SK-N-SH (cell line): ENCODE results near the gene CDX1. TPM values are rescaled to one million over a fixed set of nuclear protein-coding genes. Genes with fewer than 3 reads are reported as not detected.

ENCODE experiments used
- CTCF ChIA-PET: fragments of 300-600, 350-600 bp; formaldehyde crosslinking; extraction: SDS; loops from one replicate; lab custom pipeline; 2021; lab: Yijun Ruan, JAX
- POLR2A ChIA-PET: fragments of 350-600 bp; sonication (Branson Sonifier 250); formaldehyde crosslinking; extraction: SDS; loops from one replicate; lab custom pipeline; 2020; ENCODE audit warnings: antibody characterized with exemption, inconsistent platforms; lab: Yijun Ruan, JAX
- DNase-seq: peaks from one replicate; pipeline ENCODE4 v3.0.0; 2012
- H2AFZ ChIP-seq: fragments of 200-600 bp; sonication (generic); 2 replicates; pipeline ENCODE4 v1.8.1; 2016; ENCODE audit warnings: antibody characterized with exemption, mild to moderate bottlenecking, low read depth
- H3F3A ChIP-seq: fragments of 200-600 bp; sonication (generic); replicated peaks from 2 replicates; pipeline ENCODE3; 2016; ENCODE audit warnings: antibody characterized with exemption, mild to moderate bottlenecking; ENCODE audit not compliant: insufficient read depth
- H3K27ac ChIP-seq, 2 experiments: fragments of 200-500 bp in 1 of 2; fragments of 200-600 bp in 1 of 2; sonication (Bioruptor generic) in 1 of 2; sonication (generic), shearing (Covaris generic) in 1 of 2; 2 replicates each; pipeline versions ENCODE4 v1.5.1 to v1.6.1; 2014 to 2016; ENCODE audit warnings: low read depth in 2 of 2, inconsistent platforms in 1 of 2, low read length in 1 of 2, mild to moderate bottlenecking in 1 of 2, mixed read lengths in 1 of 2
- H3K27me3 ChIP-seq: fragments of 200-600 bp; sonication (generic), shearing (Covaris generic); 2 replicates; pipeline ENCODE4 v1.6.1; 2016; ENCODE audit warnings: mixed run types; ENCODE audit not compliant: insufficient read depth
- H3K36me3 ChIP-seq, 2 experiments: fragments of 200-500 bp in 1 of 2; fragments of 200-600 bp in 1 of 2; sonication (Bioruptor generic) in 1 of 2; sonication (generic) in 1 of 2; replicated peaks in 1 of 2; 2 replicates each; pipeline versions ENCODE3 to v1.5.1; 2014 to 2016; ENCODE audit warnings: low read length in 1 of 2, mild to moderate bottlenecking in 1 of 2; ENCODE audit not compliant: insufficient read depth in 2 of 2, control insufficient read depth in 1 of 2
- H3K4me1 ChIP-seq, 2 experiments: fragments of 200-500 bp in 1 of 2; fragments of 200-600 bp in 1 of 2; sonication (Bioruptor generic) in 1 of 2; sonication (generic), shearing (Covaris generic) in 1 of 2; 2 replicates each; pipeline versions ENCODE4 v1.5.1 to v1.6.1; 2014 to 2016; ENCODE audit warnings: low read depth in 1 of 2, low read length in 1 of 2, mixed run types in 1 of 2; ENCODE audit not compliant: insufficient read depth in 2 of 2, control insufficient read depth in 1 of 2
- H3K4me2 ChIP-seq: fragments of 200-600 bp; sonication (generic), shearing (Covaris generic); 2 replicates; pipeline ENCODE4 v1.6.1; 2017; ENCODE audit warnings: mixed run types
- H3K4me3 ChIP-seq, 2 experiments: fragments of 200-500 bp in 1 of 2; fragments of 200-600 bp in 1 of 2; sonication (Bioruptor generic) in 1 of 2; sonication (generic), shearing (Covaris generic) in 1 of 2; 2 replicates each; pipeline versions ENCODE4 v1.5.1 to v1.8.1; 2014 to 2016; ENCODE audit warnings: low read depth in 2 of 2, inconsistent platforms in 1 of 2, low read length in 1 of 2, mild to moderate bottlenecking in 1 of 2, mixed read lengths in 1 of 2, moderate library complexity in 1 of 2
- H3K79me2 ChIP-seq: fragments of 200-600 bp; sonication (generic); 2 replicates; pipeline ENCODE4 v1.8.1; 2017; ENCODE audit warnings: mild to moderate bottlenecking; ENCODE audit not compliant: insufficient read depth
- H3K9ac ChIP-seq: fragments of 200-600 bp; sonication (generic); 2 replicates; pipeline ENCODE4 v1.6.1; 2017; ENCODE audit warnings: mixed run types
- H3K9me2 ChIP-seq: fragments of 200-600 bp; sonication (generic); 2 replicates; pipeline ENCODE4 v1.6.1; 2017; ENCODE audit warnings: mixed run types
- H3K9me3 ChIP-seq: fragments of 200-600 bp; sonication (generic); 2 replicates; pipeline ENCODE4 v1.6.1; 2017; ENCODE audit warnings: mixed run types, mild to moderate bottlenecking, moderate library complexity
- H4K20me1 ChIP-seq: fragments of 200-600 bp; sonication (generic); 2 replicates; pipeline ENCODE4 v1.6.1; 2017; ENCODE audit warnings: mild to moderate bottlenecking, mixed run types; ENCODE audit not compliant: insufficient read depth
- CHD2 ChIP-seq: fragments of 150-350 bp; IDR thresholded peaks from 2 replicates; pipeline ENCODE4 v1.6.1; 2018; ENCODE audit warnings: low read length; ENCODE audit not compliant: partially characterized antibody
- EP300 ChIP-seq, 2 experiments: IDR thresholded peaks; 2 replicates each; pipeline versions ENCODE4 v1.4.0 to v1.6.1; 2012; ENCODE audit warnings: borderline replicate concordance in 1 of 2, low read depth in 1 of 2, low read length in 1 of 2
- FOSL2 ChIP-seq: IDR thresholded peaks from 2 replicates; pipeline ENCODE4 v1.4.0; 2012; ENCODE audit warnings: low read depth, mild to moderate bottlenecking, moderate library complexity, borderline replicate concordance
- FOXJ3 ChIP-seq: sonication (generic); formaldehyde crosslinking; IDR thresholded peaks from 2 replicates; pipeline ENCODE4 v1.5.1; 2020; ENCODE audit warnings: mild to moderate bottlenecking, missing genetic modification reagents
- GABPA ChIP-seq: IDR thresholded peaks from 2 replicates; pipeline ENCODE4 v1.4.0; 2012; ENCODE audit warnings: low read depth, mild to moderate bottlenecking
- MEF2A ChIP-seq: IDR thresholded peaks from 2 replicates; pipeline ENCODE4 v1.4.0; 2012; ENCODE audit warnings: low read depth, borderline replicate concordance
- MXI1 ChIP-seq: IDR thresholded peaks from 2 replicates; pipeline ENCODE4 v1.6.1; 2012; ENCODE audit warnings: mild to moderate bottlenecking, low read depth, low read length, improper control_type of control experiment
- NFIC ChIP-seq: IDR thresholded peaks from 2 replicates; pipeline ENCODE4 v1.4.0; 2012; ENCODE audit warnings: borderline replicate concordance
- NRF1 ChIP-seq: IDR thresholded peaks from 2 replicates; pipeline ENCODE4 v1.6.1; 2012; ENCODE audit warnings: low read depth, mild to moderate bottlenecking, low read length
- RFX5 ChIP-seq: IDR thresholded peaks from 2 replicates; pipeline ENCODE4 v1.6.1; 2012; ENCODE audit warnings: mild to moderate bottlenecking, improper control_type of control experiment, low read length
- SIN3A ChIP-seq: IDR thresholded peaks from 2 replicates; pipeline ENCODE4 v1.6.1; 2012; ENCODE audit warnings: low read depth, mild to moderate bottlenecking, low read length, moderate library complexity, borderline replicate concordance
- TAF1 ChIP-seq: IDR thresholded peaks from 2 replicates; pipeline ENCODE4 v1.6.1; 2012; ENCODE audit warnings: low read depth, mild to moderate bottlenecking, low read length, moderate library complexity, borderline replicate concordance
- YY1 ChIP-seq: IDR thresholded peaks from 2 replicates; pipeline ENCODE4 v1.4.0; 2012; ENCODE audit warnings: low read depth, mild to moderate bottlenecking
- WGBS: methylation state at CpG from one replicate; pipeline ENCODE4 v1.1.6; 2017; ENCODE audit warnings: low lambda C conversion rate; 5-methylcytosine and 5-hydroxymethylcytosine counted together
- polyA plus RNA-seq, 3 experiments: library from polyadenylated mRNA; depleted of rRNA; stranded (reverse); fragments of >200 nt; gene quantifications; 2 replicates each; pipeline ENCODE4 v1.2.3, GENCODE V29; 2012
- TF ChIP-seq, protein P1 (sequence below): fragments of 150-350 bp; IDR thresholded peaks from 2 replicates; pipeline ENCODE4 v1.6.1; 2016; ENCODE audit warnings: mild to moderate bottlenecking, low read depth, low read length
- TF ChIP-seq, protein P2 (sequence below): IDR thresholded peaks from 2 replicates; pipeline ENCODE4; 2012
- TF ChIP-seq, protein P3 (sequence below): fragments of 200-600 bp; sonication (generic); IDR thresholded peaks from 2 replicates; pipeline ENCODE4 v1.6.1; 2017; ENCODE audit warnings: antibody characterized with exemption, mild to moderate bottlenecking, moderate library complexity

The CDX1 gene
- polyA plus RNA-seq, 1 of the 3 experiments (the other 2 are of a cell fraction) = 0.23 TPM

DNA sequence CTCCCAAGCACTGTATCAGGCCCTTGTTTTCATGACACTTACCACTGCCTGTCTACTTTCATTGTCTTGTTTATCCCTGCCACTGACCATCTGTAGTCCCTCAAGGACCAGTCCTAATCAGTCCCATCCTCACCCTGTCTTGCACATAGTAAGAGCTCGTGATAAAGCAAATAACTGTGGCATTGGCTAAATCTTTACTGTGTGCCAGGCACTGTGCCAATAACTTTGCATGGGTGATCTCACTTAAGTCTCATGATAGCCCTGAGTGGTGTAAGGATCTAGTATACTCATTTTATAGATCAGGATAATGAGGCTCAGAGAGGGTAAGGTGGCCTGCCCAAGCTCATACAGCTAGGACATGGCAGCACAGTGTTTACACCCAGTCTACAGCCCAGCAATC lies 5.6 kb downstream of the CDX1 start:
- H3K4me2 ChIP-seq = no peak overlapping the region
- H3K27ac ChIP-seq = no peak overlapping the region
- TF ChIP-seq YY1 = no peak
- TF ChIP-seq TAF1 = no peak
- no peak for TF ChIP-seq FOXJ3
- no peak for TF ChIP-seq MEF2A
- TF ChIP-seq, protein P1, sequence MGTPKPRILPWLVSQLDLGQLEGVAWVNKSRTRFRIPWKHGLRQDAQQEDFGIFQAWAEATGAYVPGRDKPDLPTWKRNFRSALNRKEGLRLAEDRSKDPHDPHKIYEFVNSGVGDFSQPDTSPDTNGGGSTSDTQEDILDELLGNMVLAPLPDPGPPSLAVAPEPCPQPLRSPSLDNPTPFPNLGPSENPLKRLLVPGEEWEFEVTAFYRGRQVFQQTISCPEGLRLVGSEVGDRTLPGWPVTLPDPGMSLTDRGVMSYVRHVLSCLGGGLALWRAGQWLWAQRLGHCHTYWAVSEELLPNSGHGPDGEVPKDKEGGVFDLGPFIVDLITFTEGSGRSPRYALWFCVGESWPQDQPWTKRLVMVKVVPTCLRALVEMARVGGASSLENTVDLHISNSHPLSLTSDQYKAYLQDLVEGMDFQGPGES = no peak
- TF ChIP-seq, protein P2, sequence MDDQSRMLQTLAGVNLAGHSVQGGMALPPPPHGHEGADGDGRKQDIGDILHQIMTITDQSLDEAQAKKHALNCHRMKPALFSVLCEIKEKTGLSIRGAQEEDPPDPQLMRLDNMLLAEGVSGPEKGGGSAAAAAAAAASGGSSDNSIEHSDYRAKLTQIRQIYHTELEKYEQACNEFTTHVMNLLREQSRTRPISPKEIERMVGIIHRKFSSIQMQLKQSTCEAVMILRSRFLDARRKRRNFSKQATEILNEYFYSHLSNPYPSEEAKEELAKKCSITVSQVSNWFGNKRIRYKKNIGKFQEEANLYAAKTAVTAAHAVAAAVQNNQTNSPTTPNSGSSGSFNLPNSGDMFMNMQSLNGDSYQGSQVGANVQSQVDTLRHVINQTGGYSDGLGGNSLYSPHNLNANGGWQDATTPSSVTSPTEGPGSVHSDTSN = no peak
- TF ChIP-seq RFX5 = no peak
- no peak for TF ChIP-seq NRF1
- TF ChIP-seq, protein P3, sequence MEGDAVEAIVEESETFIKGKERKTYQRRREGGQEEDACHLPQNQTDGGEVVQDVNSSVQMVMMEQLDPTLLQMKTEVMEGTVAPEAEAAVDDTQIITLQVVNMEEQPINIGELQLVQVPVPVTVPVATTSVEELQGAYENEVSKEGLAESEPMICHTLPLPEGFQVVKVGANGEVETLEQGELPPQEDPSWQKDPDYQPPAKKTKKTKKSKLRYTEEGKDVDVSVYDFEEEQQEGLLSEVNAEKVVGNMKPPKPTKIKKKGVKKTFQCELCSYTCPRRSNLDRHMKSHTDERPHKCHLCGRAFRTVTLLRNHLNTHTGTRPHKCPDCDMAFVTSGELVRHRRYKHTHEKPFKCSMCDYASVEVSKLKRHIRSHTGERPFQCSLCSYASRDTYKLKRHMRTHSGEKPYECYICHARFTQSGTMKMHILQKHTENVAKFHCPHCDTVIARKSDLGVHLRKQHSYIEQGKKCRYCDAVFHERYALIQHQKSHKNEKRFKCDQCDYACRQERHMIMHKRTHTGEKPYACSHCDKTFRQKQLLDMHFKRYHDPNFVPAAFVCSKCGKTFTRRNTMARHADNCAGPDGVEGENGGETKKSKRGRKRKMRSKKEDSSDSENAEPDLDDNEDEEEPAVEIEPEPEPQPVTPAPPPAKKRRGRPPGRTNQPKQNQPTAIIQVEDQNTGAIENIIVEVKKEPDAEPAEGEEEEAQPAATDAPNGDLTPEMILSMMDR = no peak
- TF ChIP-seq MXI1 = no peak
- H3K36me3 ChIP-seq = no peaks in the 10 kb centered on the region
- CTCF ChIA-PET = interaction anchor here (1.0 to 10.7 kb wide), 4 partner anchors 9 to 43 kb away, joined by 3 to 90 read pairs (median 8); no protein-coding TSS in a partner anchor
- H3K4me1 ChIP-seq = peaks cover 0 to 11% of the 10 kb centered on the region in 2 experiments; a peak in 1 of 4 replicates
- no peaks in the 10 kb centered on the region for H3K27me3 ChIP-seq
- no peaks in the 10 kb centered on the region for H4K20me1 ChIP-seq
- H3K79me2 ChIP-seq = no peaks in the 10 kb centered on the region
- H3K4me3 ChIP-seq = no peak overlapping the region
- POLR2A ChIA-PET = no interaction called here
- WGBS = 54% methylated on average over 1 of the region's 1 CpG
- H2AFZ ChIP-seq = no peak overlapping the region
- H3F3A ChIP-seq = no peaks in the 10 kb centered on the region
- no peaks in the 10 kb centered on the region for H3K9me3 ChIP-seq
- no peak overlapping the region for H3K9ac ChIP-seq
- no peak for DNase-seq
- no peaks in the 10 kb centered on the region for H3K9me2 ChIP-seq

DNA sequence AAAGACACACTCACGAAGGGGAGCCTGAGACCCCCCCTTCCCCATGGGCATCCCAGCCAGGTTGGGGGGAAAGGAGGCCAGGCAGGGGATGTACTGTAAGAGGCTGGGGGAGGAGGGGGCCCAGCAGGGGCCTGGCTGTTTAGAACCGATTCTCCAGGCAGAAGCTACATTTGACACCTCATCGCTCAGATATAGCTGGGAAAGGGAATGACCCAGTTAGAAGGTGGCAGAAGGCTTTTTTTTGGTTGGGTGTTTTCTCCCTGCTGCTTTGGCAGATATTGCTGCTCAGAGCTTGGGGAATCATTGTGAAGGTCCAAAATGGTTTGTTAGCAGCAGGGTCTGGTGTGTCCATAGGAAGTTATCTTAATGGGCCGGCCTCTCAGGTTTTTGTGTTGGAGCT lies 6.0 kb downstream of the CDX1 start:
- no peaks in the 10 kb centered on the region for H3K9me2 ChIP-seq
- no peak overlapping the region for H3K4me3 ChIP-seq
- H3K79me2 ChIP-seq = no peaks in the 10 kb centered on the region
- TF ChIP-seq, protein P3 = no peak
- no peak for TF ChIP-seq GABPA
- TF ChIP-seq CHD2 = no peak
- no peak for TF ChIP-seq TAF1
- TF ChIP-seq MXI1 = no peak
- TF ChIP-seq NFIC = no peak
- TF ChIP-seq FOSL2 = no peak
- TF ChIP-seq SIN3A = no peak
- TF ChIP-seq NRF1 = no peak
- no peak for TF ChIP-seq EP300 (IDR thresholded peaks at IDR 0.05; ENCODE audit: borderline replicate concordance in 1 of 2, low read depth in 1 of 2, low read length in 1 of 2)
- no peak for TF ChIP-seq FOXJ3
- no peak overlapping the region for H3K9ac ChIP-seq
- no peak for DNase-seq
- POLR2A ChIA-PET = no interaction called here
- H3K4me1 ChIP-seq = peaks cover 0 to 8% of the 10 kb centered on the region in 2 experiments; a peak in 1 of 4 replicates
- H3F3A ChIP-seq = no peaks in the 10 kb centered on the region
- H3K4me2 ChIP-seq = no peak overlapping the region
- H3K27me3 ChIP-seq = no peaks in the 10 kb centered on the region
- no peaks in the 10 kb centered on the region for H3K9me3 ChIP-seq
- CTCF ChIA-PET = interaction anchor here (1.0 to 10.7 kb wide), 6 partner anchors 9 to 46 kb away, joined by 3 to 90 read pairs (median 4); no protein-coding TSS in a partner anchor
- no peaks in the 10 kb centered on the region for H3K36me3 ChIP-seq
- H3K27ac ChIP-seq = no peak overlapping the region
- H2AFZ ChIP-seq = no peak overlapping the region
- no peaks in the 10 kb centered on the region for H4K20me1 ChIP-seq
- WGBS = 82% methylated on average over 4 of the region's 4 CpGs
